ENCODE results near the gene DSCAML1.

Gene DSCAML1

GRCh38 chr11:117495357-117495756 is 301.7 kb downstream of the DSCAML1 start:
- in situ Hi-C loops (cut with MboI; ENCODE audit: low pct_unique_long_range_greater_than_20kb, low sequenced_read_pairs, unreplicated experiment): no loop called here
- DNase-seq (ENCODE audit: low spot score): no peak
- no peak for TF ChIP-seq CTCF (IDR thresholded peaks at IDR 0.05; ENCODE audit: extremely low read depth, insufficient read depth, missing control alignments)

GRCh38 chr11:117492578-117493251 is 304.3 kb downstream of the DSCAML1 start:
- no peak for TF ChIP-seq CTCF (IDR thresholded peaks at IDR 0.05; ENCODE audit: extremely low read depth, insufficient read depth, missing control alignments)
- in situ Hi-C loops (cut with MboI; ENCODE audit: low pct_unique_long_range_greater_than_20kb, low sequenced_read_pairs, unreplicated experiment): no loop called here
- no peak for DNase-seq (ENCODE audit: low spot score)

- no peak for TF ChIP-seq CTCF (IDR thresholded peaks at IDR 0.05; ENCODE audit: extremely low read depth, insufficient read depth, missing control alignments)
- in situ Hi-C loops (cut with MboI; ENCODE audit: low pct_unique_long_range_greater_than_20kb, low sequenced_read_pairs, unreplicated experiment): no loop called here
- DNase-seq (ENCODE audit: low spot score): no peak
Observed at GRCh38 chr11:117490911-117491310, 306.1 kb downstream of the DSCAML1 start.

- in situ Hi-C loops (cut with MboI; ENCODE audit: low pct_unique_long_range_greater_than_20kb, low sequenced_read_pairs, unreplicated experiment): no loop called here
- TF ChIP-seq CTCF (IDR thresholded peaks at IDR 0.05; ENCODE audit: extremely low read depth, insufficient read depth, missing control alignments): no peak
- DNase-seq (ENCODE audit: low spot score): no peak
Observed at GRCh38 chr11:117489999-117490679, 306.9 kb downstream of the DSCAML1 start.

- in situ Hi-C loops (cut with MboI; ENCODE audit: low pct_unique_long_range_greater_than_20kb, low sequenced_read_pairs, unreplicated experiment): no loop called here
- no peak for TF ChIP-seq CTCF (IDR thresholded peaks at IDR 0.05; ENCODE audit: extremely low read depth, insufficient read depth, missing control alignments)
- no peak for DNase-seq (ENCODE audit: low spot score)
Observed at GRCh38 chr11:117488996-117489952, 307.7 kb downstream of the DSCAML1 start.

GRCh38 chr11:117486059-117486458 is 311.0 kb downstream of the DSCAML1 start:
- in situ Hi-C loops (cut with MboI; ENCODE audit: low pct_unique_long_range_greater_than_20kb, low sequenced_read_pairs, unreplicated experiment): no loop called here

More at GRCh38 chr11:117486059-117486458, 311.0 kb downstream of the DSCAML1 start:
- TF ChIP-seq CTCF (IDR thresholded peaks at IDR 0.05; ENCODE audit: extremely low read depth, insufficient read depth, missing control alignments): no peak
- no peak for DNase-seq (ENCODE audit: low spot score)
